GM12878 (cell line): ENCODE measurements around the gene PLA2G15. TPM values are rescaled to one million over a fixed set of nuclear protein-coding genes. Genes with fewer than 3 reads are reported as not detected.

ENCODE experiments used
- CBX5 ChIP-seq: sonication (generic); IDR thresholded peaks from 2 replicates; pipeline ENCODE4 v1.6.1; 2016; ENCODE audit warnings: low read depth, moderate library complexity, mild to moderate bottlenecking, inconsistent platforms
- EZH2 ChIP-seq: IDR thresholded peaks from 2 replicates; pipeline ENCODE4 v1.6.1; 2012; ENCODE audit warnings: low read depth, mild to moderate bottlenecking, control low read depth, inconsistent platforms, low read length, borderline replicate concordance; ENCODE audit not compliant: control insufficient read depth
- IKZF1 ChIP-seq: fragments of 450-650 bp; conservative IDR thresholded peaks from 2 replicates; pipeline ENCODE4 v1.6.1; 2017; ENCODE audit warnings: antibody characterized with exemption, mild to moderate bottlenecking
- JUND ChIP-seq: IDR thresholded peaks from 2 replicates; pipeline ENCODE4 v1.6.1; 2012; ENCODE audit warnings: low read depth, mild to moderate bottlenecking, low read length, improper control_type of control experiment, moderate library complexity
- KAT2A ChIP-seq: conservative IDR thresholded peaks from 2 replicates; pipeline ENCODE4 v1.6.1; 2011; ENCODE audit warnings: low read depth, low read length; ENCODE audit not compliant: control insufficient read depth
- MYB ChIP-seq: fragments of 150-350 bp; IDR thresholded peaks from 2 replicates; pipeline ENCODE4 v1.6.1; 2014; ENCODE audit warnings: mild to moderate bottlenecking, low read depth, low read length, borderline replicate concordance
- PAX5 ChIP-seq: IDR thresholded peaks from 2 replicates; pipeline ENCODE4 v1.6.1; 2011; ENCODE audit warnings: low read depth, low read length, borderline replicate concordance
- RB1 ChIP-seq: fragments of 450-650 bp; formaldehyde crosslinking; IDR thresholded peaks from 2 replicates; pipeline ENCODE4 v1.6.1; 2017; ENCODE audit warnings: mild to moderate bottlenecking, borderline replicate concordance
- RFX5 ChIP-seq: IDR thresholded peaks from 2 replicates; pipeline ENCODE4 v1.6.1; 2011; ENCODE audit warnings: low read depth, low read length, improper control_type of control experiment
- RUNX3 ChIP-seq: IDR thresholded peaks from 2 replicates; pipeline ENCODE4 v1.6.1; 2012; ENCODE audit warnings: low read length, inconsistent platforms
- SMAD1 ChIP-seq: fragments of 450-650 bp; IDR thresholded peaks from 2 replicates; pipeline ENCODE4 v1.6.1; 2018; ENCODE audit warnings: mild to moderate bottlenecking, low read depth; ENCODE audit not compliant: partially characterized antibody
- TCF12 ChIP-seq: IDR thresholded peaks from 2 replicates; pipeline ENCODE4 v1.6.1; 2011; ENCODE audit warnings: low read depth, mild to moderate bottlenecking, low read length
- WRNIP1 ChIP-seq: IDR thresholded peaks from 2 replicates; pipeline ENCODE4 v1.6.1; 2011; ENCODE audit warnings: low read depth, low read length, improper control_type of control experiment, borderline replicate concordance
- ZBED1 ChIP-seq: IDR thresholded peaks from 2 replicates; pipeline ENCODE4 v1.6.1; 2016; ENCODE audit warnings: borderline replicate concordance
- ZNF24 ChIP-seq: fragments of 450-650 bp; IDR thresholded peaks from 2 replicates; pipeline ENCODE4 v1.6.1; 2017; ENCODE audit warnings: antibody characterized with exemption, mild to moderate bottlenecking
- polyA plus RNA-seq, 11 experiments: library from polyadenylated mRNA; depleted of rRNA in 4 of 11; unstranded in 6 of 11; stranded (reverse) in 5 of 11; fragments of >200 nt; fragmentation: Nextera tagmentation in 4 of 11; fragmentation: Illumina TruSeq in 1 of 11; extraction: Ambion mirVana in 4 of 11; extraction: Trizol in 1 of 11; gene quantifications; 1 replicate in 1 of 11; 2 replicates in 10 of 11; pipeline versions ENCODE4 v1.2.1 to v1.2.3, GENCODE V29; 2011 to 2016; ENCODE audit warnings: inconsistent platforms in 2 of 11, missing spikeins in 2 of 11, low read depth in 1 of 11
- total RNA-seq, 4 experiments: library from RNA; depleted of rRNA in 3 of 4; stranded (reverse); fragments of >200 nt in 3 of 4; fragmentation: Illumina TruSeq in 1 of 4; extraction: Trizol in 1 of 4; gene quantifications; 2 replicates each; pipeline versions ENCODE4 v1.2.1 to v1.2.3, GENCODE V29; 2013 to 2021
- TF ChIP-seq, protein P1 (sequence below): fragments of 450-650 bp; IDR thresholded peaks from 2 replicates; pipeline ENCODE4 v1.6.1; 2018; ENCODE audit warnings: borderline replicate concordance, mild to moderate bottlenecking; ENCODE audit not compliant: partially characterized antibody
- TF ChIP-seq, protein P2 (sequence below): fragments of 450-650 bp; formaldehyde crosslinking; IDR thresholded peaks from 2 replicates; pipeline ENCODE4 v1.4.0; 2022; ENCODE audit warnings: mild to moderate bottlenecking, moderate library complexity
- TF ChIP-seq, protein P3 (sequence below): IDR thresholded peaks from 2 replicates; pipeline ENCODE4 v1.6.1; 2011; ENCODE audit warnings: low read depth, low read length, improper control_type of control experiment, borderline replicate concordance
- TF ChIP-seq, protein P4 (sequence below): fragments of 450-650 bp; formaldehyde crosslinking; IDR thresholded peaks from 2 replicates; pipeline ENCODE4 v1.5.0; 2022; ENCODE audit warnings: mild to moderate bottlenecking, missing genetic modification characterization

Gene PLA2G15
- total and polyA plus RNA-seq, 10 of the 15 experiments (the other 5 are each of a cell fraction or from before 2014, with no cell fraction given): 0.31 to 9.4 (median 6.8) TPM

DNA sequence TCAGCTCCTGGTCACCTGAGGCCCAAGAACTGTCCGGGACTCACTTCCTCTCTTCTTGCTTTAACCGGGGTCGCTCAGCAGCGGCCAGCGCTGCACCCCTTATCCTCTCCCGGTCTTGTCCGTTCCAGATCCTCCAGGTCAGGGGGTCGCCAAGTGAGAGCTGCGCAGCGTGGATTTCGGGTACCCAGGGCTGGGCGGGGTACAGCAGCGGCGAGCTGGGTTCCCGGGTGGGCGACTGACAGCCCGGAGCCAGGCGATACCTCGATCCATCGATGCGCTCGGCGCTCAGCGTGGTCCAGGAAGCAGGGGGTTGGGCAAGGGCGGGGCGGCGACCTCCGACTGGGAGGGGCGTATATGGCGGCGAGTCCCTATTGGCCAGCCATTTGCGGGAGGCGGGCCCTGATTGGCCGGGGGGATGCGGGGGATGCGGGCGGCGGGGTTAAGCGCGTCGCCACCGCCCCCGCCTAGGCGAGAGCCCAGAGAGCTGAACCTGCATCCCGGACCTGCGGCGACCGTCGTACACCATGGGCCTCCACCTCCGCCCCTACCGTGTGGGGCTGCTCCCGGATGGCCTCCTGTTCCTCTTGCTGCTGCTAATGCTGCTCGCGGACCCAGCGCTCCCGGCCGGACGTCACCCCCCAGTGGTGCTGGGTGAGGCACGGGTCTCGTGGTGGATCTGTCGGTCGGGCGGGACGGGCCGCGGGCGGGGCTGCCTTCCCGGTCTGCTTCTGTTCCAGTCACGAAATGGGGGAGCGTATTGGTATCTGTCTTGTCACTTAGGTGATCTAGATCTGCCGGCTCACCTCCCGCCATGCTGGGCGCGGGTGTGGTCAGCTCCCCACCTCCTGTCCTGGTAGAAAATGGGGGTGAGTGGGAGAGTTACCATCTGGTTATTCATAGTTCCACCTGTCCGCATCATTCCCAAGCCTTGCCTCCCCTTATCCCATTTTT is at the start of gene PLA2G15 (continued):
- TF ChIP-seq, protein P1, sequence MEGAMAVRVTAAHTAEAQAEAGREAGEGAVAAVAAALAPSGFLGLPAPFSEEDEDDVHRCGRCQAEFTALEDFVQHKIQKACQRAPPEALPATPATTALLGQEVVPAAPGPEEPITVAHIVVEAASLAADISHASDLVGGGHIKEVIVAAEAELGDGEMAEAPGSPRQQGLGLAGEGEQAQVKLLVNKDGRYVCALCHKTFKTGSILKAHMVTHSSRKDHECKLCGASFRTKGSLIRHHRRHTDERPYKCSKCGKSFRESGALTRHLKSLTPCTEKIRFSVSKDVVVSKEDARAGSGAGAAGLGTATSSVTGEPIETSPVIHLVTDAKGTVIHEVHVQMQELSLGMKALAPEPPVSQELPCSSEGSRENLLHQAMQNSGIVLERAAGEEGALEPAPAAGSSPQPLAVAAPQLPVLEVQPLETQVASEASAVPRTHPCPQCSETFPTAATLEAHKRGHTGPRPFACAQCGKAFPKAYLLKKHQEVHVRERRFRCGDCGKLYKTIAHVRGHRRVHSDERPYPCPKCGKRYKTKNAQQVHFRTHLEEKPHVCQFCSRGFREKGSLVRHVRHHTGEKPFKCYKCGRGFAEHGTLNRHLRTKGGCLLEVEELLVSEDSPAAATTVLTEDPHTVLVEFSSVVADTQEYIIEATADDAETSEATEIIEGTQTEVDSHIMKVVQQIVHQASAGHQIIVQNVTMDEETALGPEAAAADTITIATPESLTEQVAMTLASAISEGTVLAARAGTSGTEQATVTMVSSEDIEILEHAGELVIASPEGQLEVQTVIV: peak; percentile 65
- TF ChIP-seq, protein P2, sequence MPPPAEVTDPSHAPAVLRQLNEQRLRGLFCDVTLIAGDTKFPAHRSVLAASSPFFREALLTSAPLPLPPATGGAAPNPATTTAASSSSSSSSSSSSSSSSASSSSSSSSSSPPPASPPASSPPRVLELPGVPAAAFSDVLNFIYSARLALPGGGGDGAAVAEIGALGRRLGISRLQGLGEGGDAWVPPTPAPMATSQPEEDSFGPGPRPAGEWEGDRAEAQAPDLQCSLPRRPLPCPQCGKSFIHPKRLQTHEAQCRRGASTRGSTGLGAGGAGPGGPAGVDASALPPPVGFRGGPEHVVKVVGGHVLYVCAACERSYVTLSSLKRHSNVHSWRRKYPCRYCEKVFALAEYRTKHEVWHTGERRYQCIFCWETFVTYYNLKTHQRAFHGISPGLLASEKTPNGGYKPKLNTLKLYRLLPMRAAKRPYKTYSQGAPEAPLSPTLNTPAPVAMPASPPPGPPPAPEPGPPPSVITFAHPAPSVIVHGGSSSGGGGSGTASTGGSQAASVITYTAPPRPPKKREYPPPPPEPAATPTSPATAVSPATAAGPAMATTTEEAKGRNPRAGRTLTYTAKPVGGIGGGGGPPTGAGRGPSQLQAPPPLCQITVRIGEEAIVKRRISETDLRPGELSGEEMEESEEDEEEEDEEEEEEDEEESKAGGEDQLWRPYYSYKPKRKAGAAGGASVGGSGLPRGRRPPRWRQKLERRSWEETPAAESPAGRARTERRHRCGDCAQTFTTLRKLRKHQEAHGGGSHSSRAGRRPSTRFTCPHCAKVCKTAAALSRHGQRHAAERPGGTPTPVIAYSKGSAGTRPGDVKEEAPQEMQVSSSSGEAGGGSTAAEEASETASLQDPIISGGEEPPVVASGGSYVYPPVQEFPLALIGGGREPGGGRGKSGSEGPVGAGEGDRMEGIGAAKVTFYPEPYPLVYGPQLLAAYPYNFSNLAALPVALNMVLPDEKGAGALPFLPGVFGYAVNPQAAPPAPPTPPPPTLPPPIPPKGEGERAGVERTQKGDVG (CRISPR knock-in tag): no peak
- no peak for TF ChIP-seq MYB
- TF ChIP-seq SMAD1: no peak
- TF ChIP-seq, protein P3, sequence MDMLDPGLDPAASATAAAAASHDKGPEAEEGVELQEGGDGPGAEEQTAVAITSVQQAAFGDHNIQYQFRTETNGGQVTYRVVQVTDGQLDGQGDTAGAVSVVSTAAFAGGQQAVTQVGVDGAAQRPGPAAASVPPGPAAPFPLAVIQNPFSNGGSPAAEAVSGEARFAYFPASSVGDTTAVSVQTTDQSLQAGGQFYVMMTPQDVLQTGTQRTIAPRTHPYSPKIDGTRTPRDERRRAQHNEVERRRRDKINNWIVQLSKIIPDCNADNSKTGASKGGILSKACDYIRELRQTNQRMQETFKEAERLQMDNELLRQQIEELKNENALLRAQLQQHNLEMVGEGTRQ: no peak
- TF ChIP-seq, protein P4, sequence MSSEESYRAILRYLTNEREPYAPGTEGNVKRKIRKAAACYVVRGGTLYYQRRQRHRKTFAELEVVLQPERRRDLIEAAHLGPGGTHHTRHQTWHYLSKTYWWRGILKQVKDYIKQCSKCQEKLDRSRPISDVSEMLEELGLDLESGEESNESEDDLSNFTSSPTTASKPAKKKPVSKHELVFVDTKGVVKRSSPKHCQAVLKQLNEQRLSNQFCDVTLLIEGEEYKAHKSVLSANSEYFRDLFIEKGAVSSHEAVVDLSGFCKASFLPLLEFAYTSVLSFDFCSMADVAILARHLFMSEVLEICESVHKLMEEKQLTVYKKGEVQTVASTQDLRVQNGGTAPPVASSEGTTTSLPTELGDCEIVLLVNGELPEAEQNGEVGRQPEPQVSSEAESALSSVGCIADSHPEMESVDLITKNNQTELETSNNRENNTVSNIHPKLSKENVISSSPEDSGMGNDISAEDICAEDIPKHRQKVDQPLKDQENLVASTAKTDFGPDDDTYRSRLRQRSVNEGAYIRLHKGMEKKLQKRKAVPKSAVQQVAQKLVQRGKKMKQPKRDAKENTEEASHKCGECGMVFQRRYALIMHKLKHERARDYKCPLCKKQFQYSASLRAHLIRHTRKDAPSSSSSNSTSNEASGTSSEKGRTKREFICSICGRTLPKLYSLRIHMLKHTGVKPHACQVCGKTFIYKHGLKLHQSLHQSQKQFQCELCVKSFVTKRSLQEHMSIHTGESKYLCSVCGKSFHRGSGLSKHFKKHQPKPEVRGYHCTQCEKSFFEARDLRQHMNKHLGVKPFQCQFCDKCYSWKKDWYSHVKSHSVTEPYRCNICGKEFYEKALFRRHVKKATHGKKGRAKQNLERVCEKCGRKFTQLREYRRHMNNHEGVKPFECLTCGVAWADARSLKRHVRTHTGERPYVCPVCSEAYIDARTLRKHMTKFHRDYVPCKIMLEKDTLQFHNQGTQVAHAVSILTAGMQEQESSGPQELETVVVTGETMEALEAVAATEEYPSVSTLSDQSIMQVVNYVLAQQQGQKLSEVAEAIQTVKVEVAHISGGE: no peak
- TF ChIP-seq JUND: no peak
- TF ChIP-seq RB1: no peak; the same call in 1 of the 2 replicates
- TF ChIP-seq ZNF24: peak; percentile 34; the same call in 1 of the 2 replicates
- peak; percentile 55 for TF ChIP-seq IKZF1
- no peak for TF ChIP-seq ZBED1
- TF ChIP-seq TCF12: no peak
- no peak for TF ChIP-seq EZH2
- no peak for TF ChIP-seq CBX5
- TF ChIP-seq PAX5: peak; percentile 42; the same call in 1 of the 2 replicates
- no peak for TF ChIP-seq KAT2A
- no peak; the same call in 1 of the 2 replicates for TF ChIP-seq RUNX3
- 0 out of 2 replicates have a peak, but pooled peaks have one; percentile 33 for TF ChIP-seq RFX5
- TF ChIP-seq WRNIP1: no peak
